GM18519 (cell line): ENCODE results near the gene NAV1.
"Not testable (repeated sequence)": the region's sequence is repeated elsewhere in the genome, so short reads cannot be mapped to it uniquely, and the experiment has no call there.

Source experiments
- ATAC-seq: cut with Tn5 transposase; IDR thresholded peaks from one replicate; pipeline ENCODE4 v1.9.1; 2021; ENCODE audit warnings: mild to moderate bottlenecking, moderate library complexity; ENCODE audit not compliant: unreplicated experiment, low FRiP score

The NAV1 gene

GRCh38 chr1:201538612-201539551 is at the start of gene NAV1:
Gene NAV1, plus strand, starts transcription at chr1:201539127. Its CDS starts 83,758 bp downstream, at chr1:201622885.
- ATAC-seq: no peak

GRCh38 chr1:201489643-201490261 is 49.2 kb upstream of the NAV1 start:
- no peak for ATAC-seq

GRCh38 chr1:201490708-201491131 is 48.2 kb upstream of the NAV1 start:
- no peak for ATAC-seq

GRCh38 chr1:201491896-201492511 is 46.9 kb upstream of the NAV1 start:
- no peak for ATAC-seq

- not testable (repeated sequence) for ATAC-seq
These were observed 45.8 kb upstream of the NAV1 start for GRCh38 chr1:201493026-201493656.

- ATAC-seq: no peak
These were observed 44.9 kb upstream of the NAV1 start for GRCh38 chr1:201493757-201494617.

GRCh38 chr1:201495551-201496295 is 43.2 kb upstream of the NAV1 start:
- no peak for ATAC-seq

GRCh38 chr1:201496296-201496690 is 42.6 kb upstream of the NAV1 start:
- ATAC-seq: no peak

- ATAC-seq: no peak
These were observed 40.9 kb upstream of the NAV1 start for GRCh38 chr1:201497935-201498509.

- no peak for ATAC-seq
These were observed 40.3 kb upstream of the NAV1 start for GRCh38 chr1:201498621-201499020.

- no peak for ATAC-seq
These were observed 39.7 kb upstream of the NAV1 start for GRCh38 chr1:201499191-201499590.

GRCh38 chr1:201499795-201500669 is 38.9 kb upstream of the NAV1 start:
- no peak for ATAC-seq

GRCh38 chr1:201500670-201501120 is 38.2 kb upstream of the NAV1 start:
- ATAC-seq: no peak

GRCh38 chr1:201501144-201501543 is 37.8 kb upstream of the NAV1 start:
- no peak for ATAC-seq

- no peak for ATAC-seq
These were observed 37.0 kb upstream of the NAV1 start for GRCh38 chr1:201501812-201502510.

GRCh38 chr1:201502511-201502857 is 36.4 kb upstream of the NAV1 start:
- ATAC-seq: no peak
